Activated naive CD4-positive, alpha-beta T cell treated with anti-CD3 and anti-CD28 coated beads, Interleukin-2, amount 10 ng/mL, durations not matched to agents 7 days and 5 days (primary cell): ENCODE data around the gene RFX1.

Experiments used
- CTCF ChIA-PET: fragments of 350-600 bp; sonication (Branson Sonifier 250); formaldehyde crosslinking; loops from one replicate; lab custom pipeline; 2021; ENCODE audit warnings: antibody characterized with exemption; lab: Charles Lee
- DNase-seq: peaks from one replicate; pipeline ENCODE4 v3.0.0-alpha.2; 2020
- H3K27ac Mint-ChIP-seq: one replicate; pipeline ENCODE4 v1.8.0; 2021; ENCODE audit warnings: mild to moderate bottlenecking, moderate library complexity, mixed read lengths
- H3K27me3 Mint-ChIP-seq: one replicate; pipeline ENCODE4 v1.8.0; 2021; ENCODE audit warnings: mild to moderate bottlenecking, mixed read lengths
- H3K36me3 Mint-ChIP-seq: one replicate; pipeline ENCODE4 v1.8.0; 2021; ENCODE audit warnings: mixed read lengths
- H3K4me1 Mint-ChIP-seq: one replicate; pipeline ENCODE4 v1.8.0; 2021; ENCODE audit warnings: mixed read lengths
- H3K4me3 Mint-ChIP-seq: one replicate; pipeline ENCODE4 v1.8.0; 2021; ENCODE audit warnings: mild to moderate bottlenecking, moderate library complexity, mixed read lengths
- H3K9me3 Mint-ChIP-seq: one replicate; pipeline ENCODE4 v1.8.0; 2021; ENCODE audit warnings: mixed read lengths

The RFX1 gene

DNA sequence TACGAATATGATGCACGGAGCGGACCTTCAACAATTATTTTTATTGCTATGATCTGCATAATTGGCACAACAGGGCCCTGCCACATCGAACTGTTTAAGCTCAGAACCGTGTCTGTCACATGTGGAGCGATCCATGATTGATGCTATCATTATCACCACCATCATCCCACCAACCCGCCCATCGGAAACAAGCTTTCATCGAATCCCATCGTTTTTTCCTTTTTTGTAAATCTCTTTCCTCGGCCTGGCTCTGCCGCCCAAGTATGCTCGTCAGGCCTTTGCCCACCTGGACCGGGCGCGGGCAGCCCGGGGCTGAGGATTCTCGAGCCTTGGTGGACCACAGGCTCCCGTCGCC, 54.3 kb downstream of the RFX1 start:
- Mint-ChIP-seq H3K4me3 (peak overlapping the region; percentile 95), H3K36me3 (peaks cover 17% of the 10 kb centered on the region), H3K27me3 (peaks cover 5% of the 10 kb centered on the region), H3K9me3 (no peaks in the 10 kb centered on the region), H3K27ac (peak overlapping the region; percentile 92), H3K4me1 (peaks cover 27% of the 10 kb centered on the region)
- no peak for DNase-seq
- CTCF ChIA-PET: interaction anchor here (1.3 to 3.3 kb wide), 3 partner anchors 49 to 107 kb away, joined by 5 to 12 read pairs (median 6); no protein-coding TSS in a partner anchor

DNA sequence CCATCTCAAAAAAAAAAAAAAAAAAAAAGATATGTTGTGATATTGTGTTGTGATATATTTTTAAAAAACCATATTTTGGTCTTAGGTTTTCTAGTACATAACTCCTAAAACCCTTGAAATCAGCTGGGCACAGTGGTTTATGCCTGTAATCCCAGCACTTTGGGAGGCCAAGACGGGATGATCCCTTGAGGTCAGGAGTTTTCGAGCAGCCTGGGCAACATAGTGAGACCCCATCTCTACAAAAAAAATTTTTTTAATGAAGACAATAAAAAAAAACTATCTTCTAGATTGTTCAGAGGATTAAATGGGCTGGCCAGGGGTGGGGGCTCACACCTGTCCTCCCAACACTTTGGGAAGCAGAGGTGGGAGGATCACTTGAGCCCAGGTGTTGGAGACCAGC, 55.1 kb downstream of the RFX1 start:
- peaks cover 6% of the 10 kb centered on the region for H3K27me3 Mint-ChIP-seq
- peaks cover 13% of the 10 kb centered on the region for H3K36me3 Mint-ChIP-seq
- H3K4me1 Mint-ChIP-seq: peaks cover 27% of the 10 kb centered on the region
- DNase-seq: no peak
- H3K9me3 Mint-ChIP-seq: no peaks in the 10 kb centered on the region
- CTCF ChIA-PET: interaction anchor here (3.3 kb wide), 1 partner anchor 107 kb away, joined by 12 read pairs; no protein-coding TSS in a partner anchor
- no peak overlapping the region for H3K4me3 Mint-ChIP-seq
- H3K27ac Mint-ChIP-seq: no peak overlapping the region

DNA sequence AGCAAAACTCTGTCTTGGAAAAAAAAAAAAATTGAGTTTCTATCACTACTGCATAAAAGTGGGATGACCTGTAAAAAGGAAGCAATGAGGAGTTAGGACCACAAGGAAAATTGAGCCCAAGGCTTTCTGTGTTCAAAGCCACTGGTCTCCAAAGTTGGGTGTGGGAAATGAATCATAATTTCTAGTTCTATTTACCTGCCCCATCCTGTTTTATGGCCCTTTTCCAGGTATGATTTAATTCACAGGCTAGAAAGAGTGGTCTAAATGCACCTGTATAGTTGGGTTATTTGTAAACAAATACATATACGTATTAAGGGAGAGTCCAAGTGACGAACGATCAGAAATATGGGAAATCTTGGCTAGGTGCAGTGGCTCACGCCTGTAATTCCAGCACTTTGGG, 59.7 kb downstream of the RFX1 start:
- Mint-ChIP-seq H3K36me3 (no peaks in the 10 kb centered on the region), H3K27ac (no peak overlapping the region), H3K27me3 (peaks cover 10% of the 10 kb centered on the region), H3K4me1 (no peaks in the 10 kb centered on the region), H3K9me3 (peaks cover 2% of the 10 kb centered on the region), H3K4me3 (no peak overlapping the region)
- no peak for DNase-seq
- CTCF ChIA-PET: no interaction called here

DNA sequence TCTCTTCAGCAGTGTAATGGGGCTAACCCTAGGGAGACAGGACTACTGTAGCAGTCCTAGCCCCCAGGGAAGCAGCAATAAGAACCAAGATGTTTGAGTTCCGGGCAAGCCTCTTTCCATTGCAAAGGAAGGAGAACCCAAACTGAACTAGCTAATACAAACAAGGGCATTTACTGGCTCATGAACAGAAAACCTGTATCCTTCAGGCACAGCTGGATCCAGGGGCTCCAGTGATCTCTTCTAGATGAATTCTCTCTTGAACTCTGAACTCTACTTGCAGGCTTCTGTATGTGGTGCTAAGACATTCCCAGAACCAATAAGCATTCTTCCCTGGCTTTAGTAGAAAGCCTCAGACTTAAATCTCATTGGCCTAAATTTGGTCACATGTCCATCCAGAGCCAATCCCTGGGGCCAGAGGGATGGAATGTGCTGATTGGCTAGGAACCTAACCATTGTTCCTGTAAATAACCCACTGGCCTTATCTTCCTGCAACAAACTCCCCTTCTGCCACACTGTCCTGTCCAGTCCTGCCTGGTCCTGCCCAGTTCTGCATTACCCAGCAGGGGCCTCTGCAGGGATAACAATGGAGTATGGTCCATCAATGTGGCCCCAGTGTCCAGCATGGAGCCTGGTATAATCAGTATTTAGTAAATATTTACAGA, 64.0 kb downstream of the RFX1 start:
- no peaks in the 10 kb centered on the region for H3K4me1 Mint-ChIP-seq
- DNase-seq: no peak
- H3K27ac Mint-ChIP-seq: no peak overlapping the region
- H3K36me3 Mint-ChIP-seq: no peaks in the 10 kb centered on the region
- H3K27me3 Mint-ChIP-seq: peaks cover 36% of the 10 kb centered on the region
- no peak overlapping the region for H3K4me3 Mint-ChIP-seq
- CTCF ChIA-PET: no interaction called here
- H3K9me3 Mint-ChIP-seq: peaks cover 2% of the 10 kb centered on the region

GRCh38 chr19:13938301-13939064, 67.6 kb downstream of the RFX1 start, which contains the start of gene PODNL1:
Gene PODNL1 (minus strand): TSS chr19:13938417. CDS start chr19:13938181, 236 bp downstream.
- Mint-ChIP-seq H3K4me3 (no peak within 1 kb of the TSS), H3K4me1 (no peaks in the 10 kb centered on the region), H3K27me3 (peaks cover 55% of the 10 kb centered on the region), H3K9me3 (peaks cover 2% of the 10 kb centered on the region), H3K36me3 (no peaks in the 10 kb centered on the region), H3K27ac (no peak within 1 kb of the TSS)
- CTCF ChIA-PET: interaction anchor here (1.0 to 1.2 kb wide), 2 partner anchors 111 to 121 kb away, joined by 3 read pairs; no protein-coding TSS in a partner anchor
- no peak for DNase-seq

- CTCF ChIA-PET: interaction anchor here (1.0 to 1.2 kb wide), 2 partner anchors 112 to 122 kb away, joined by 3 read pairs; no protein-coding TSS in a partner anchor
- Mint-ChIP-seq H3K4me1 (no peaks in the 10 kb centered on the region), H3K4me3 (no peak overlapping the region), H3K36me3 (no peaks in the 10 kb centered on the region), H3K27ac (no peak overlapping the region), H3K9me3 (peaks cover 2% of the 10 kb centered on the region), H3K27me3 (peaks cover 59% of the 10 kb centered on the region)
- no peak for DNase-seq
These were observed 68.4 kb downstream of the RFX1 start for GRCh38 chr19:13937479-13938300.

GRCh38 chr19:13935765-13936510, 70.2 kb downstream of the RFX1 start:
- H3K36me3 Mint-ChIP-seq: no peaks in the 10 kb centered on the region
- H3K27me3 Mint-ChIP-seq: peaks cover 49% of the 10 kb centered on the region
- H3K4me3 Mint-ChIP-seq: no peak overlapping the region
- no peak overlapping the region for H3K27ac Mint-ChIP-seq
- DNase-seq: no peak
- CTCF ChIA-PET: no interaction called here
- no peaks in the 10 kb centered on the region for H3K4me1 Mint-ChIP-seq
- H3K9me3 Mint-ChIP-seq: no peaks in the 10 kb centered on the region

- no peaks in the 10 kb centered on the region for H3K9me3 Mint-ChIP-seq
- no peak overlapping the region for H3K27ac Mint-ChIP-seq
- DNase-seq: no peak
- CTCF ChIA-PET: no interaction called here
- H3K36me3 Mint-ChIP-seq: no peaks in the 10 kb centered on the region
- H3K4me1 Mint-ChIP-seq: no peaks in the 10 kb centered on the region
- H3K4me3 Mint-ChIP-seq: no peak overlapping the region
- peaks cover 49% of the 10 kb centered on the region for H3K27me3 Mint-ChIP-seq
These were observed 71.4 kb downstream of the RFX1 start for GRCh38 chr19:13934785-13935109.

DNA sequence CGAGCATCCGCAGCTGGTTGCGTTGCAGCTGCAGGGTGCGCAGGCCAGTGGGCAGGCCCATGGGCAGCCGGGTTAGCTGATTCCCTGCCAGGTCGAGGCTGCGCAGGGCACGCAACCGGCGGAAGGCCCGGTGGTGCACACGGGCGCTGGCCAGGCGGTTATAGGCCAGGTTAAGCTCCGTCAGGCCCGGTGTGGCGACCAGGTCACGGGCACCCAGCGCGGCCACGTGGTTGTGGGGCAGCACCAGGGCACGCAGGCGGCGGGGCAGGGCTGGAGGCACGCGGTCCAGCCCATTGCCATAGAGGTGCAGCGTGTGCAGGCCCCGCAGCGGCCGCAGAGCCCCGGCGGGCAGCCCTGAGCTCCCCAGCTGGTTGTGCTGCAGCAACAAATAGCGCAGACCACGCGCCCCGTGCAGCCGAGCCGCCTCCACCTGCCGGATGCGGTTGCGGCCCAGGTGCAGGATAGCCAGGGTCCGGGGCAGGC, 73.2 kb downstream of the RFX1 start:
- H3K4me3 Mint-ChIP-seq: no peak overlapping the region
- H3K27me3 Mint-ChIP-seq: peaks cover 35% of the 10 kb centered on the region
- peaks cover 7% of the 10 kb centered on the region for H3K36me3 Mint-ChIP-seq
- no peak overlapping the region for H3K27ac Mint-ChIP-seq
- CTCF ChIA-PET: interaction anchor here (0.6 kb wide), 1 partner anchor 22 kb away, joined by 3 read pairs; no protein-coding TSS in a partner anchor
- no peak for DNase-seq
- H3K4me1 Mint-ChIP-seq: peaks cover 3% of the 10 kb centered on the region
- H3K9me3 Mint-ChIP-seq: no peaks in the 10 kb centered on the region

DNA sequence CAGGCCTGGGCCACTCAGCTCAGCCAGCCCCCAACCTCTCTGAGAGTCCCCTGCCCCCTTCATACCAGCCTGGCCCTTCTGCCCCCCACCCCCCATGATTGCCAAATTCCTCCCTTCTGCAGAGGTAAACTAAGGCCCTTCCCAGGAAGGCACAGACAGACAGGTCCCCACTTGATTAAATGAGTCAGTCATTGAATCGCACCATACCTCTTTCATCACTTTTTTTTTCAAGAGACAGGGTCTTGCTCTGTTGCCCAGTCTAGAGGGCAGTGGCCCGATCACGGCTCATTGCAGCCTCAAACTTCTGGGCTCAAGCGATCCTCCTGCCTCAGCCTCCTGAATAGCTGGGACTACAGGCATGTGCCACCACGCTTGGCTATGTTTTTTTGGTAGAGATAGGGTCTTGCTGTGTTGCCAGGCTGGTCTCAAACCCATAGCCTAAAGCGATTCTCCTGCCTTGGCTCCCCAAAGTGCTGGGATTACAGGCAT, 73.9 kb downstream of the RFX1 start:
- H3K4me3 Mint-ChIP-seq: no peak overlapping the region
- no peak overlapping the region for H3K27ac Mint-ChIP-seq
- CTCF ChIA-PET: no interaction called here
- H3K27me3 Mint-ChIP-seq: peaks cover 27% of the 10 kb centered on the region
- H3K9me3 Mint-ChIP-seq: no peaks in the 10 kb centered on the region
- peaks cover 5% of the 10 kb centered on the region for H3K4me1 Mint-ChIP-seq
- peaks cover 7% of the 10 kb centered on the region for H3K36me3 Mint-ChIP-seq
- no peak for DNase-seq

GRCh38 chr19:13931391-13932148, 74.5 kb downstream of the RFX1 start:
- Mint-ChIP-seq H3K27me3 (peaks cover 27% of the 10 kb centered on the region), H3K36me3 (peaks cover 11% of the 10 kb centered on the region), H3K9me3 (no peaks in the 10 kb centered on the region), H3K4me1 (peaks cover 11% of the 10 kb centered on the region), H3K27ac (no peak overlapping the region), H3K4me3 (no peak overlapping the region)
- DNase-seq: no peak
- CTCF ChIA-PET: no interaction called here

GRCh38 chr19:13930402-13930801, 75.7 kb downstream of the RFX1 start:
- Mint-ChIP-seq H3K27ac (no peak overlapping the region), H3K36me3 (peaks cover 16% of the 10 kb centered on the region), H3K4me1 (peaks cover 16% of the 10 kb centered on the region), H3K9me3 (no peaks in the 10 kb centered on the region), H3K27me3 (peaks cover 18% of the 10 kb centered on the region), H3K4me3 (no peak overlapping the region)
- DNase-seq: no peak
- CTCF ChIA-PET: no interaction called here

- H3K27me3 Mint-ChIP-seq: peaks cover 13% of the 10 kb centered on the region
- peaks cover 17% of the 10 kb centered on the region for H3K36me3 Mint-ChIP-seq
- H3K9me3 Mint-ChIP-seq: no peaks in the 10 kb centered on the region
- CTCF ChIA-PET: no interaction called here
- H3K4me3 Mint-ChIP-seq: no peak overlapping the region
- peaks cover 16% of the 10 kb centered on the region for H3K4me1 Mint-ChIP-seq
- no peak for DNase-seq
- no peak overlapping the region for H3K27ac Mint-ChIP-seq
These were observed 76.2 kb downstream of the RFX1 start for GRCh38 chr19:13929956-13930355.
